ENCODE results near the gene SH3GL2. TPM values are rescaled to one million over a fixed set of nuclear protein-coding genes. Genes with fewer than 3 reads are reported as not detected.

SH3GL2 gene
- total RNA-seq, 1 experiment from 2014 or later = not detected

DNA sequence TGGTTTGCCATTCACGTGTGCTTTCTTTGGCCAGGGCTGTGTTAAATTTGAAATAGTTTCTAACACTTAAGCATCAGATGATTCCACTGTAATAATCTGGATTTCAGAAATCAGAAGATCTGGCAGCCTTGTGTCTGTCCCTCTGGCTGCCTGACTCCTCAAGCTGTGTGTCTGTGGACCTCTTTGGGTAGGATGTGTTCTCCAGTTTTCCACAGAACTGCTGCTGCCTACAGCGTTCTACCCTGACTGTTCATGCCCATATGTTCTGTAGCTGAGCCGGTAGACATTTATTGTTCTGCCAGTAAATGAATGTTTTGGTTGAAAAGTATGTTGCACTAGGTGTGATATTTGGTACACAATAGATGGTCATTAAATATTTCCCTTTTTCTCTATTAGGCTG lies 81.3 kb downstream of the SH3GL2 start:
- Histone ChIP-seq H3K27me3 (ENCODE audit: control insufficient read depth, insufficient read depth, low read length) (no peaks in the 10 kb centered on the region), H3K4me1 (ENCODE audit: control insufficient read depth, insufficient read depth, low read length) (no peaks in the 10 kb centered on the region), H3K9me3 (ENCODE audit: control insufficient read depth, insufficient read depth, low read depth, low read length) (no peaks in the 10 kb centered on the region), H3K36me3 (ENCODE audit: control insufficient read depth, insufficient read depth, low read length) (no peaks in the 10 kb centered on the region), H3K27ac (ENCODE audit: low read length) (no peak overlapping the region), H3K4me3 (ENCODE audit: low read depth in 2 of 2, low read length in 2 of 2) (no peak overlapping the region)
- ChIA-PET POLR2A (no interaction called here), CTCF (no interaction called here)
- TF ChIP-seq TCF7L2 (IDR thresholded peaks at IDR 0.05; ENCODE audit: low read depth, low read length) (no peak), SIN3A (IDR thresholded peaks at IDR 0.05; ENCODE audit: borderline replicate concordance, insufficient read depth, low read depth, low read length) (no peak), POLR2AphosphoS5 (IDR thresholded peaks at IDR 0.05; ENCODE audit: low read depth, low read length) (no peak)
- TF ChIP-seq, protein P1, sequence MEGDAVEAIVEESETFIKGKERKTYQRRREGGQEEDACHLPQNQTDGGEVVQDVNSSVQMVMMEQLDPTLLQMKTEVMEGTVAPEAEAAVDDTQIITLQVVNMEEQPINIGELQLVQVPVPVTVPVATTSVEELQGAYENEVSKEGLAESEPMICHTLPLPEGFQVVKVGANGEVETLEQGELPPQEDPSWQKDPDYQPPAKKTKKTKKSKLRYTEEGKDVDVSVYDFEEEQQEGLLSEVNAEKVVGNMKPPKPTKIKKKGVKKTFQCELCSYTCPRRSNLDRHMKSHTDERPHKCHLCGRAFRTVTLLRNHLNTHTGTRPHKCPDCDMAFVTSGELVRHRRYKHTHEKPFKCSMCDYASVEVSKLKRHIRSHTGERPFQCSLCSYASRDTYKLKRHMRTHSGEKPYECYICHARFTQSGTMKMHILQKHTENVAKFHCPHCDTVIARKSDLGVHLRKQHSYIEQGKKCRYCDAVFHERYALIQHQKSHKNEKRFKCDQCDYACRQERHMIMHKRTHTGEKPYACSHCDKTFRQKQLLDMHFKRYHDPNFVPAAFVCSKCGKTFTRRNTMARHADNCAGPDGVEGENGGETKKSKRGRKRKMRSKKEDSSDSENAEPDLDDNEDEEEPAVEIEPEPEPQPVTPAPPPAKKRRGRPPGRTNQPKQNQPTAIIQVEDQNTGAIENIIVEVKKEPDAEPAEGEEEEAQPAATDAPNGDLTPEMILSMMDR (IDR thresholded peaks at IDR 0.05) = no peak
- TF ChIP-seq, protein P2, sequence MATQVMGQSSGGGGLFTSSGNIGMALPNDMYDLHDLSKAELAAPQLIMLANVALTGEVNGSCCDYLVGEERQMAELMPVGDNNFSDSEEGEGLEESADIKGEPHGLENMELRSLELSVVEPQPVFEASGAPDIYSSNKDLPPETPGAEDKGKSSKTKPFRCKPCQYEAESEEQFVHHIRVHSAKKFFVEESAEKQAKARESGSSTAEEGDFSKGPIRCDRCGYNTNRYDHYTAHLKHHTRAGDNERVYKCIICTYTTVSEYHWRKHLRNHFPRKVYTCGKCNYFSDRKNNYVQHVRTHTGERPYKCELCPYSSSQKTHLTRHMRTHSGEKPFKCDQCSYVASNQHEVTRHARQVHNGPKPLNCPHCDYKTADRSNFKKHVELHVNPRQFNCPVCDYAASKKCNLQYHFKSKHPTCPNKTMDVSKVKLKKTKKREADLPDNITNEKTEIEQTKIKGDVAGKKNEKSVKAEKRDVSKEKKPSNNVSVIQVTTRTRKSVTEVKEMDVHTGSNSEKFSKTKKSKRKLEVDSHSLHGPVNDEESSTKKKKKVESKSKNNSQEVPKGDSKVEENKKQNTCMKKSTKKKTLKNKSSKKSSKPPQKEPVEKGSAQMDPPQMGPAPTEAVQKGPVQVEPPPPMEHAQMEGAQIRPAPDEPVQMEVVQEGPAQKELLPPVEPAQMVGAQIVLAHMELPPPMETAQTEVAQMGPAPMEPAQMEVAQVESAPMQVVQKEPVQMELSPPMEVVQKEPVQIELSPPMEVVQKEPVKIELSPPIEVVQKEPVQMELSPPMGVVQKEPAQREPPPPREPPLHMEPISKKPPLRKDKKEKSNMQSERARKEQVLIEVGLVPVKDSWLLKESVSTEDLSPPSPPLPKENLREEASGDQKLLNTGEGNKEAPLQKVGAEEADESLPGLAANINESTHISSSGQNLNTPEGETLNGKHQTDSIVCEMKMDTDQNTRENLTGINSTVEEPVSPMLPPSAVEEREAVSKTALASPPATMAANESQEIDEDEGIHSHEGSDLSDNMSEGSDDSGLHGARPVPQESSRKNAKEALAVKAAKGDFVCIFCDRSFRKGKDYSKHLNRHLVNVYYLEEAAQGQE (IDR thresholded peaks at IDR 0.05; ENCODE audit: insufficient read depth in 1 of 2, low read depth in 2 of 2, low read length in 1 of 2) = no peak
- ATAC-seq (no peak), DNase-seq (ENCODE audit: low read depth, low spot score) (no peak)
- in situ Hi-C loops (cut with HindIII; ENCODE audit: low pct_unique_long_range_greater_than_20kb, low sequenced_read_pairs) = no loop called here
- intact Hi-C loops (cut with micrococcal nuclease; ENCODE audit: unreplicated experiment) = no loop called here
- no TSS peak for BruUV-seq (replicated peaks)

- Histone ChIP-seq H3K4me3 (ENCODE audit: low read depth in 2 of 2, low read length in 2 of 2) (no peak overlapping the region), H3K4me1 (ENCODE audit: control insufficient read depth, insufficient read depth, low read length) (no peaks in the 10 kb centered on the region), H3K36me3 (ENCODE audit: control insufficient read depth, insufficient read depth, low read length) (no peaks in the 10 kb centered on the region), H3K27ac (ENCODE audit: low read length) (no peak overlapping the region), H3K9me3 (ENCODE audit: control insufficient read depth, insufficient read depth, low read depth, low read length) (no peaks in the 10 kb centered on the region), H3K27me3 (ENCODE audit: control insufficient read depth, insufficient read depth, low read length) (no peaks in the 10 kb centered on the region)
- TF ChIP-seq, protein P2 (IDR thresholded peaks at IDR 0.05; ENCODE audit: insufficient read depth in 1 of 2, low read depth in 2 of 2, low read length in 1 of 2) = no peak
- TF ChIP-seq POLR2AphosphoS5 (IDR thresholded peaks at IDR 0.05; ENCODE audit: low read depth, low read length) = no peak
- TF ChIP-seq TCF7L2 (IDR thresholded peaks at IDR 0.05; ENCODE audit: low read depth, low read length) = no peak
- TF ChIP-seq, protein P1 (IDR thresholded peaks at IDR 0.05) = no peak
- intact Hi-C loops (cut with micrococcal nuclease; ENCODE audit: unreplicated experiment) (no loop called here), in situ Hi-C loops (cut with HindIII; ENCODE audit: low pct_unique_long_range_greater_than_20kb, low sequenced_read_pairs) (no loop called here)
- BruUV-seq (replicated peaks) = no TSS peak
- ATAC-seq (no peak), DNase-seq (ENCODE audit: low read depth, low spot score) (no peak)
- ChIA-PET POLR2A (no interaction called here), CTCF (no interaction called here)
Observed at GRCh38 chr9:17665450-17665849, 86.6 kb downstream of the SH3GL2 start.

Measured in Panc1 (cell line).